ENCODE results near the gene BOLA3. TPM values are rescaled to one million over a fixed set of nuclear protein-coding genes. Genes with fewer than 3 reads are reported as not detected.

The BOLA3 gene
- total RNA-seq, 1 experiment from 2014 or later = 120 TPM

DNA sequence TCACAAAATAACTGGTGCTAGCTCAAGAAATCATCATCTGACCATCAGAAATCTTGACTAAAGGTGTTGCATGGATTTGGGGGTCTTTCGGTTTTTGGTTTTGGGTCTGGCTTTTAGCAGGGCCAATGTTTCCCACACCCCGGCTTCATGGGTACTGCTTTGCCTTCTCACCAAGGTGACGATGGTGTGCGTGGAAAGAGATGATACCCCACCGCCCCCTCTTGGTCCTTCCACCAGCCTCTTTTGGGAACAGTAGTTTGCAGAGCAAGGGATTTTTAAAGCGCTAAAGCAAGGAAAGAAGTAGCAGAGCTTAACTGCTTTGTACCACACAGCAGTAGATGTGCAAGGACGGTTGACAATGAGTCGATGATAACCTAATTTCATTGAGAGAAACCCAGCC, 42.3 kb downstream of the BOLA3 start:
- 0 out of 2 replicates have a peak, but pooled peaks cover 3% of the 10 kb centered on the region for H3K36me3 ChIP-seq (ENCODE audit: insufficient read depth, low read length)
- H3K9me2 ChIP-seq (replicated peaks; ENCODE audit: insufficient read depth, low read length) = no peaks in the 10 kb centered on the region
- peaks cover 10% of the 10 kb centered on the region for H3K4me1 ChIP-seq (ENCODE audit: low read length)
- H3K9ac ChIP-seq (ENCODE audit: low read length) = no peak overlapping the region
- H3K27me3 ChIP-seq (ENCODE audit: low read length) = no peaks in the 10 kb centered on the region
- no peak overlapping the region for H3K4me2 ChIP-seq (ENCODE audit: low read depth, low read length, poor library complexity, severe bottlenecking)
- no peaks in the 10 kb centered on the region for H3K9me3 ChIP-seq (ENCODE audit: low read length)
- H4K20me1 ChIP-seq (ENCODE audit: insufficient read depth, low read depth, low read length) = no peaks in the 10 kb centered on the region
- DNase-seq = no peak
- no peak overlapping the region for H2AFZ ChIP-seq (ENCODE audit: low read length)
- no peaks in the 10 kb centered on the region for H3K79me2 ChIP-seq (ENCODE audit: low read length)
- H3K4me3 ChIP-seq (ENCODE audit: low read length) = no peak overlapping the region
- H3K27ac ChIP-seq (ENCODE audit: low read length) = no peak overlapping the region

DNA sequence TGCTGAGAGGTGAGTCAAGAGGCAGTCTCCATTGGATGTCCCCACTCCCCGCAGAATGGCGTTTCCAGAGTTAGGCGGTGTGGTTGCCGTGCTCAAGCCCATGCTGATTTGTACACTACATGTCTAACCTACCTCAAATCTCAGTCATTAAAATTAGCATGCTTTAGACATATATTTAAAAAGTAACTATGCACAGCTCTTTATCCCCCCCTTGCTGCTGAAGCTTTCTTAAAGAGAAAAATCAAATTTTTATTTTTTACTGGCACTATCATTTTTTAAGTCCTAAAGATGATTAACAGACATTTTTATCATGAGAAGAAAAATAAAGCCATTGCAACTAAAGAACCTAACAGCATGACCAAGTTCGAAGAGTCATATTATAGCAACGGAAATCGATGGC, 42.9 kb downstream of the BOLA3 start:
- H3K79me2 ChIP-seq (ENCODE audit: low read length) = no peaks in the 10 kb centered on the region
- H3K4me3 ChIP-seq (ENCODE audit: low read length) = no peak overlapping the region
- H2AFZ ChIP-seq (ENCODE audit: low read length) = no peak overlapping the region
- DNase-seq = peak; percentile 52
- no peak overlapping the region for H3K27ac ChIP-seq (ENCODE audit: low read length)
- H3K27me3 ChIP-seq (ENCODE audit: low read length) = no peaks in the 10 kb centered on the region
- peaks cover 10% of the 10 kb centered on the region for H3K4me1 ChIP-seq (ENCODE audit: low read length)
- no peak overlapping the region for H3K9ac ChIP-seq (ENCODE audit: low read length)
- no peaks in the 10 kb centered on the region for H4K20me1 ChIP-seq (ENCODE audit: insufficient read depth, low read depth, low read length)
- no peaks in the 10 kb centered on the region for H3K9me2 ChIP-seq (replicated peaks; ENCODE audit: insufficient read depth, low read length)
- no peak overlapping the region for H3K4me2 ChIP-seq (ENCODE audit: low read depth, low read length, poor library complexity, severe bottlenecking)
- no peaks in the 10 kb centered on the region for H3K9me3 ChIP-seq (ENCODE audit: low read length)
- 0 out of 2 replicates have a peak, but pooled peaks cover 3% of the 10 kb centered on the region for H3K36me3 ChIP-seq (ENCODE audit: insufficient read depth, low read length)

DNA sequence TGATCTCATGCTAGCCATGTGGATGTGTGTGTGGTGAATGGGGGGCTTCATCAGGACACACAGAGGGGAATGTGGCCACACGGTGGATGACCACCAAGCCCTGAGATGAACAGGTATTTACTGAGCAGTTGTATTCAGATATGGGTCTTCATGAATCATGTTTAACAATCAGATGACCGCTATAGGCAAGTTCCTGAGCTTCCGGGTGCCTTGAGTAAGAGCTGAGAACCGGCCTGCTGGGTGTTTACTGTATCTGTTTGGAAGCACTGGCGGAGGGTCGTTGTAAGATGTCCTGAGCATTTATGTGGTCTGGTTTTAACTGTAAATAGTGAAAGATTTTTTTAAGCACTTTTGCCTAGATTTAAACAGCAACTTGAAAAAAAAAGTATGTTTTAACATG, 43.9 kb downstream of the BOLA3 start:
- no peaks in the 10 kb centered on the region for H3K9me2 ChIP-seq (replicated peaks; ENCODE audit: insufficient read depth, low read length)
- no peaks in the 10 kb centered on the region for H3K79me2 ChIP-seq (ENCODE audit: low read length)
- H3K4me1 ChIP-seq (ENCODE audit: low read length) = peaks cover 10% of the 10 kb centered on the region
- H3K4me2 ChIP-seq (ENCODE audit: low read depth, low read length, poor library complexity, severe bottlenecking) = no peak overlapping the region
- H3K4me3 ChIP-seq (ENCODE audit: low read length) = no peak overlapping the region
- H4K20me1 ChIP-seq (ENCODE audit: insufficient read depth, low read depth, low read length) = no peaks in the 10 kb centered on the region
- H3K9me3 ChIP-seq (ENCODE audit: low read length) = no peaks in the 10 kb centered on the region
- H3K27ac ChIP-seq (ENCODE audit: low read length) = no peak overlapping the region
- no peaks in the 10 kb centered on the region for H3K27me3 ChIP-seq (ENCODE audit: low read length)
- no peak overlapping the region for H3K9ac ChIP-seq (ENCODE audit: low read length)
- H2AFZ ChIP-seq (ENCODE audit: low read length) = no peak overlapping the region
- 0 out of 2 replicates have a peak, but pooled peaks cover 3% of the 10 kb centered on the region for H3K36me3 ChIP-seq (ENCODE audit: insufficient read depth, low read length)
- no peak for DNase-seq

DNA sequence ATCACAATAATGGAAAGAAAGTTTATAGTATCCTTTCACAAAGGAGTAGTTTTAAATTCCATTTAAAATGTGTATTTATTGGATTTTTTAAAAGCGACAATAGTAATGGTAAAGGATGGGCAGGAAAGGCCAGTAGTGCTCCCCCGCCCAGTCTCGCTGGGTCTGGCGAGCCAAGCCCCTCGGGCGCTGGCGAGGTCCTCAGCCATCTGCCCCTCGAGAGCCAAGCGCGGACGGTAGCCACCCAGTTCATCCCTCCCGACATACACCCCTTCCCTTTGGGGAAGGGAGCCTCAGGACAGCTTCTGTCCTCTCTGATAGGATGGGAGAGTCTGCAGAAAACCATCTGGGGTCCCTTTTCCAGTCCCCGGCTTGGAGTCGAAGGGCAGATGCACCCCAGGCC, 45.2 kb downstream of the BOLA3 start:
- Histone ChIP-seq H3K4me2 (ENCODE audit: low read depth, low read length, poor library complexity, severe bottlenecking) (no peak overlapping the region), H3K9me3 (ENCODE audit: low read length) (no peaks in the 10 kb centered on the region), H3K4me3 (ENCODE audit: low read length) (no peak overlapping the region), H3K9ac (ENCODE audit: low read length) (no peak overlapping the region), H3K27ac (ENCODE audit: low read length) (no peak overlapping the region), H3K9me2 (replicated peaks; ENCODE audit: insufficient read depth, low read length) (no peaks in the 10 kb centered on the region), H3K36me3 (ENCODE audit: insufficient read depth, low read length) (0 out of 2 replicates have a peak, but pooled peaks cover 3% of the 10 kb centered on the region), H3K4me1 (ENCODE audit: low read length) (peaks cover 10% of the 10 kb centered on the region), H4K20me1 (ENCODE audit: insufficient read depth, low read depth, low read length) (no peaks in the 10 kb centered on the region), H3K27me3 (ENCODE audit: low read length) (no peaks in the 10 kb centered on the region), H2AFZ (ENCODE audit: low read length) (no peak overlapping the region), H3K79me2 (ENCODE audit: low read length) (no peaks in the 10 kb centered on the region)
- DNase-seq = no peak

- Histone ChIP-seq H2AFZ (ENCODE audit: low read length) (no peak overlapping the region), H3K27me3 (ENCODE audit: low read length) (no peaks in the 10 kb centered on the region), H3K9ac (ENCODE audit: low read length) (no peak overlapping the region), H3K79me2 (ENCODE audit: low read length) (no peaks in the 10 kb centered on the region), H3K27ac (ENCODE audit: low read length) (no peak overlapping the region), H3K9me3 (ENCODE audit: low read length) (no peaks in the 10 kb centered on the region), H3K4me3 (ENCODE audit: low read length) (no peak overlapping the region), H3K9me2 (replicated peaks; ENCODE audit: insufficient read depth, low read length) (no peaks in the 10 kb centered on the region), H3K36me3 (ENCODE audit: insufficient read depth, low read length) (0 out of 2 replicates have a peak, but pooled peaks cover 3% of the 10 kb centered on the region), H4K20me1 (ENCODE audit: insufficient read depth, low read depth, low read length) (no peaks in the 10 kb centered on the region), H3K4me1 (ENCODE audit: low read length) (peaks cover 5% of the 10 kb centered on the region), H3K4me2 (ENCODE audit: low read depth, low read length, poor library complexity, severe bottlenecking) (no peak overlapping the region)
- DNase-seq = no peak
Measured at GRCh38 chr2:74101574-74102300, 46.0 kb downstream of the BOLA3 start.

GRCh38 chr2:74100254-74101216, 47.2 kb downstream of the BOLA3 start:
- Histone ChIP-seq H3K27ac (ENCODE audit: low read length) (no peak overlapping the region), H3K9ac (ENCODE audit: low read length) (no peak overlapping the region), H3K27me3 (ENCODE audit: low read length) (no peaks in the 10 kb centered on the region), H3K4me3 (ENCODE audit: low read length) (no peak overlapping the region), H3K4me1 (ENCODE audit: low read length) (no peaks in the 10 kb centered on the region), H3K36me3 (ENCODE audit: insufficient read depth, low read length) (0 out of 2 replicates have a peak, but pooled peaks cover 3% of the 10 kb centered on the region), H3K4me2 (ENCODE audit: low read depth, low read length, poor library complexity, severe bottlenecking) (no peak overlapping the region), H3K9me3 (ENCODE audit: low read length) (no peaks in the 10 kb centered on the region), H3K79me2 (ENCODE audit: low read length) (no peaks in the 10 kb centered on the region), H4K20me1 (ENCODE audit: insufficient read depth, low read depth, low read length) (no peaks in the 10 kb centered on the region), H2AFZ (ENCODE audit: low read length) (no peak overlapping the region), H3K9me2 (replicated peaks; ENCODE audit: insufficient read depth, low read length) (no peaks in the 10 kb centered on the region)
- DNase-seq = no peak

DNA sequence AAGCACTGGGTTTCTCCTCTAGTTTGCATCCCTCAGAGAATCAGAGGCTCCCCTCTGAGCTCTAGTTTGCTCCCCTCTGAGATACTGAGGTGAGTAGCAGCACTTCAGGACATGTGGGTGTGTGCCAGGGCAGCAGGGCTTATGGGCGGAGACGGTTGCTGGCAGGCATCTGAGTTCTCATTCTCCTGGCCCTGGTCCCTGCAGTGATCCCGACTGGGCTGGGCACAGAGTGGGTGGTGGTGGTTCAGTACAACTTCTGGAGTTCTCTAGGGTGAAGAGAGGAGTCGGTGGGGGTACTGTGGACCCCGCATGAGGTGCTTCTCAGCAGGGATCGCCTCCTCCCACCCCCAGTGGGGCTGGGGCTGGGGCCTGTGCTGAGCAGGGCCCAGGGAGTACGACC, 47.9 kb downstream of the BOLA3 start:
- H4K20me1 ChIP-seq (ENCODE audit: insufficient read depth, low read depth, low read length) = no peaks in the 10 kb centered on the region
- no peak for DNase-seq

GRCh38 chr2:74099271-74099670, 48.4 kb downstream of the BOLA3 start:
- Histone ChIP-seq H3K9ac (ENCODE audit: low read length) (no peak overlapping the region), H3K9me3 (ENCODE audit: low read length) (no peaks in the 10 kb centered on the region), H3K79me2 (ENCODE audit: low read length) (no peaks in the 10 kb centered on the region), H3K4me3 (ENCODE audit: low read length) (no peak overlapping the region), H3K27ac (ENCODE audit: low read length) (no peak overlapping the region), H3K9me2 (replicated peaks; ENCODE audit: insufficient read depth, low read length) (no peaks in the 10 kb centered on the region), H3K4me2 (ENCODE audit: low read depth, low read length, poor library complexity, severe bottlenecking) (no peak overlapping the region), H4K20me1 (ENCODE audit: insufficient read depth, low read depth, low read length) (no peaks in the 10 kb centered on the region), H3K36me3 (ENCODE audit: insufficient read depth, low read length) (0 out of 2 replicates have a peak, but pooled peaks cover 3% of the 10 kb centered on the region), H2AFZ (ENCODE audit: low read length) (no peak overlapping the region), H3K27me3 (ENCODE audit: low read length) (no peaks in the 10 kb centered on the region), H3K4me1 (ENCODE audit: low read length) (no peaks in the 10 kb centered on the region)
- no peak for DNase-seq

More for the DNA sequence above, 47.9 kb downstream of the BOLA3 start:
- no peak overlapping the region for H3K9ac ChIP-seq (ENCODE audit: low read length)
- H3K9me3 ChIP-seq (ENCODE audit: low read length) = no peaks in the 10 kb centered on the region
- H3K4me3 ChIP-seq (ENCODE audit: low read length) = no peak overlapping the region
- H2AFZ ChIP-seq (ENCODE audit: low read length) = no peak overlapping the region
- no peaks in the 10 kb centered on the region for H3K79me2 ChIP-seq (ENCODE audit: low read length)
- H3K4me1 ChIP-seq (ENCODE audit: low read length) = no peaks in the 10 kb centered on the region
- no peak overlapping the region for H3K4me2 ChIP-seq (ENCODE audit: low read depth, low read length, poor library complexity, severe bottlenecking)
- H3K36me3 ChIP-seq (ENCODE audit: insufficient read depth, low read length) = 0 out of 2 replicates have a peak, but pooled peaks cover 3% of the 10 kb centered on the region
- H3K9me2 ChIP-seq (replicated peaks; ENCODE audit: insufficient read depth, low read length) = no peaks in the 10 kb centered on the region
- no peaks in the 10 kb centered on the region for H3K27me3 ChIP-seq (ENCODE audit: low read length)
- H3K27ac ChIP-seq (ENCODE audit: low read length) = no peak overlapping the region
